GM12878 (cell line): Measurements from ENCODE around the gene FAF1. TPM values are rescaled to one million over a fixed set of nuclear protein-coding genes. Genes with fewer than 3 reads are reported as not detected.

ENCODE experiments used
- ATAC-seq: fragments of 200-7000 bp; cut with Tn5 transposase; 3 replicates; pipeline ENCODE4 v1.9.1; 2020; ENCODE audit warnings: mild to moderate bottlenecking, moderate library complexity
- BruUV-seq: library from RNA; stranded (reverse); fragments of 400-500 nt; replicated peaks from 2 replicates; lab custom pipeline; 2021; lab: Mats Ljungman, UMichigan
- CTCF ChIA-PET: fragments of 300-600 bp; sonication (Branson Sonifier 250); formaldehyde crosslinking; extraction: SDS; loops from one replicate; lab custom pipeline; 2021; ENCODE audit warnings: inconsistent platforms; lab: Yijun Ruan, JAX
- POLR2A ChIA-PET: fragments of 350-600 bp; formaldehyde crosslinking; extraction: SDS; loops from one replicate; lab custom pipeline; 2021; ENCODE audit warnings: inconsistent platforms; lab: Charles Lee
- RAD21 ChIA-PET: fragments of 300-600 bp; sonication (Branson Sonifier 250); formaldehyde crosslinking; loops from one replicate; lab custom pipeline; 2023; ENCODE audit warnings: antibody characterized with exemption; ENCODE audit not compliant: unreplicated experiment; lab: Charles Lee
- SMC1A ChIA-PET: fragments of 300-600 bp; sonication (Branson Sonifier 250); formaldehyde crosslinking; loops from one replicate; lab custom pipeline; 2023; ENCODE audit not compliant: unreplicated experiment, uncharacterized antibody; lab: Charles Lee
- DNase-seq: peaks from one replicate; pipeline ENCODE4 v3.0.0-alpha.2; 2011; ENCODE audit warnings: low read depth, low spot score
- FAIRE-seq: peaks from 3 replicates; lab custom pipeline; 2011; peaks lifted over from hg19 to GRCh38; lab: Jason Lieb, UNC
- H2AFZ ChIP-seq: 2 replicates; pipeline ENCODE4 v1.6.0; 2011; ENCODE audit warnings: low read depth, low read length, control low read depth; ENCODE audit not compliant: control insufficient read depth
- H3K27ac ChIP-seq: 2 replicates; pipeline ENCODE4 v1.5.1; 2011; ENCODE audit warnings: control low read depth; ENCODE audit not compliant: control insufficient read depth, insufficient read depth
- H3K27me3 ChIP-seq, 2 experiments: replicated peaks in 1 of 2; 2 replicates each; pipeline versions ENCODE4 v1.6.0 to v1.6.1; 2011; ENCODE audit warnings: low read length in 1 of 2; ENCODE audit not compliant: control insufficient read depth in 2 of 2, insufficient read depth in 2 of 2
- H3K36me3 ChIP-seq, 2 experiments: 2 replicates each; pipeline ENCODE4 v1.5.1; 2011; ENCODE audit warnings: low read length in 1 of 2; ENCODE audit not compliant: control insufficient read depth in 2 of 2, insufficient read depth in 2 of 2
- H3K4me1 ChIP-seq: 2 replicates; pipeline ENCODE4 v1.6.1; 2011; ENCODE audit warnings: mild to moderate bottlenecking, low read length, moderate library complexity, mixed read lengths; ENCODE audit not compliant: control insufficient read depth, insufficient read depth
- H3K4me2 ChIP-seq: 2 replicates; pipeline ENCODE4 v1.6.0; 2011; ENCODE audit warnings: control low read depth; ENCODE audit not compliant: control insufficient read depth, insufficient read depth
- H3K4me3 ChIP-seq: fragments of 200-600 bp; sonication (generic); 2 replicates; pipeline ENCODE4 v1.5.1; 2016
- H3K79me2 ChIP-seq: 2 replicates; pipeline ENCODE4 v1.6.0; 2011; ENCODE audit warnings: low read length; ENCODE audit not compliant: control insufficient read depth, insufficient read depth
- H3K9ac ChIP-seq: 2 replicates; pipeline ENCODE4 v1.8.0; 2011; ENCODE audit warnings: low read length, control low read depth, mixed read lengths; ENCODE audit not compliant: control insufficient read depth, insufficient read depth
- H3K9me3 ChIP-seq: replicated peaks from 3 replicates; pipeline ENCODE4 v1.5.1; 2011; ENCODE audit warnings: mild to moderate bottlenecking, low read length; ENCODE audit not compliant: control insufficient read depth, insufficient read depth
- H4K20me1 ChIP-seq: 2 replicates; pipeline ENCODE4 v1.6.0; 2011; ENCODE audit not compliant: control insufficient read depth, insufficient read depth
- BRCA1 ChIP-seq: IDR thresholded peaks from 2 replicates; pipeline ENCODE4 v1.6.1; 2011; ENCODE audit warnings: low read depth, low read length, improper control_type of control experiment
- CBFB ChIP-seq: IDR thresholded peaks from 2 replicates; pipeline ENCODE4 v1.6.1; 2016; ENCODE audit warnings: antibody characterized with exemption, low read depth
- CBX3 ChIP-seq: fragments of 200-600 bp; sonication (generic); IDR thresholded peaks from 2 replicates; pipeline ENCODE4 v1.6.1; 2016; ENCODE audit warnings: low read depth, borderline replicate concordance
- CTCF ChIP-seq, 3 experiments: IDR thresholded peaks in 2 of 3; conservative IDR thresholded peaks in 1 of 3; 2 replicates each; pipeline ENCODE4 v1.5.1; 2011; ENCODE audit warnings: low read depth in 3 of 3, low read length in 3 of 3, mild to moderate bottlenecking in 3 of 3, control low read depth in 2 of 3, moderate library complexity in 2 of 3, inconsistent platforms in 1 of 3, mixed read lengths in 1 of 3; ENCODE audit not compliant: control insufficient read depth in 2 of 3, insufficient read depth in 1 of 3; ENCODE audit errors: extremely low read depth in 1 of 3
- FOXM1 ChIP-seq: IDR thresholded peaks from 2 replicates; pipeline ENCODE4 v1.6.1; 2012; ENCODE audit warnings: low read depth, mild to moderate bottlenecking, inconsistent platforms, low read length, moderate library complexity
- NFXL1 ChIP-seq: fragments of 450-650 bp; IDR thresholded peaks from 2 replicates; pipeline ENCODE4 v1.6.1; 2017; ENCODE audit warnings: antibody characterized with exemption, mild to moderate bottlenecking, borderline replicate concordance
- NFYA ChIP-seq: IDR thresholded peaks from 2 replicates; pipeline ENCODE4 v1.6.1; 2011; ENCODE audit warnings: low read depth, mild to moderate bottlenecking, low read length, improper control_type of control experiment, borderline replicate concordance
- SP1 ChIP-seq: IDR thresholded peaks from one replicate; pipeline ENCODE4 v1.6.1; 2011; ENCODE audit warnings: low read depth, low read length
- SRF ChIP-seq, 2 experiments: IDR thresholded peaks; 2 replicates each; pipeline ENCODE4 v1.6.1; 2011; ENCODE audit warnings: low read depth in 2 of 2, low read length in 2 of 2, mild to moderate bottlenecking in 1 of 2, moderate library complexity in 1 of 2
- TCF7 ChIP-seq: IDR thresholded peaks from 2 replicates; pipeline ENCODE4 v1.6.1; 2014; ENCODE audit warnings: antibody characterized with exemption, borderline replicate concordance
- WGBS: methylation state at CpG from one replicate; pipeline ENCODE4 v1.1.6; 2016; ENCODE audit warnings: low lambda C conversion rate; ENCODE audit not compliant: insufficient replicate concordance, insufficient coverage; ENCODE audit errors: missing lambda C conversion rate; 5-methylcytosine and 5-hydroxymethylcytosine counted together
- in situ Hi-C: fragments of 300-500 bp; cut with MboI; formaldehyde crosslinking; loops from 9 replicates; pipeline ENCODE4 v1.14.3; 2018; ENCODE audit warnings: mixed read lengths
- intact Hi-C: fragments of 100-400 bp; cut with micrococcal nuclease; formaldehyde crosslinking; loops from one replicate; pipeline ENCODE4 v1.14.2; 2022; ENCODE audit not compliant: unreplicated experiment
- polyA plus RNA-seq, 11 experiments: library from polyadenylated mRNA; depleted of rRNA in 4 of 11; unstranded in 6 of 11; stranded (reverse) in 5 of 11; fragments of >200 nt; fragmentation: Nextera tagmentation in 4 of 11; fragmentation: Illumina TruSeq in 1 of 11; extraction: Ambion mirVana in 4 of 11; extraction: Trizol in 1 of 11; gene quantifications; 1 replicate in 1 of 11; 2 replicates in 10 of 11; pipeline versions ENCODE4 v1.2.1 to v1.2.3, GENCODE V29; 2011 to 2016; ENCODE audit warnings: inconsistent platforms in 2 of 11, missing spikeins in 2 of 11, low read depth in 1 of 11
- total RNA-seq, 4 experiments: library from RNA; depleted of rRNA in 3 of 4; stranded (reverse); fragments of >200 nt in 3 of 4; fragmentation: Illumina TruSeq in 1 of 4; extraction: Trizol in 1 of 4; gene quantifications; 2 replicates each; pipeline versions ENCODE4 v1.2.1 to v1.2.3, GENCODE V29; 2013 to 2021

The FAF1 gene
- total and polyA plus RNA-seq, 10 of the 15 experiments (the other 5 are each of a cell fraction or from before 2014, with no cell fraction given): 8.6 to 54.5 (median 23.7) TPM

- no peak for TF ChIP-seq BRCA1
- TF ChIP-seq CBX3: no peak
- TF ChIP-seq SRF (IDR thresholded peaks at IDR 0.05; ENCODE audit: low read depth in 2 of 2, low read length in 2 of 2): no peak
Measured at GRCh38 chr1:50490640-50491039, 469.4 kb downstream of the FAF1 start (continued).

- H3K36me3 ChIP-seq: peaks cover 0 to 5% of the 10 kb centered on the region in 2 experiments; a peak in 1 of 4 replicates
- no peaks in the 10 kb centered on the region for H3K9me3 ChIP-seq
- ChIA-PET POLR2A (interaction anchor here (0.5 kb wide), 1 partner anchor 69 kb away, joined by 3 read pairs; no protein-coding TSS in a partner anchor), CTCF (no interaction called here), SMC1A (interaction anchor here (1.2 to 1.3 kb wide), 2 partner anchors 8 to 39 kb away, joined by 3 to 4 read pairs; no protein-coding TSS in a partner anchor), RAD21 (no interaction called here)
- H3K27ac ChIP-seq: no peak overlapping the region
- H3K9ac ChIP-seq: no peak overlapping the region
- H4K20me1 ChIP-seq: no peaks in the 10 kb centered on the region
- DNase-seq: no peak
- FAIRE-seq: no peak
- TF ChIP-seq SRF (IDR thresholded peaks at IDR 0.05; ENCODE audit: low read depth in 2 of 2, low read length in 2 of 2): no peak
- TF ChIP-seq NFYA: no peak
- no peak for TF ChIP-seq FOXM1
- TF ChIP-seq NFXL1: no peak
- no peak for TF ChIP-seq TCF7
- no peak for TF ChIP-seq CBFB
- no peak for TF ChIP-seq CTCF (IDR thresholded peaks at IDR 0.05 in 2 of 3, conservative IDR thresholded peaks at IDR 0.05 in 1 of 3; ENCODE audit: control insufficient read depth in 2 of 3, extremely low read depth in 1 of 3, insufficient read depth in 1 of 3, low read depth in 3 of 3, low read length in 3 of 3)
- TF ChIP-seq SP1: no peak
- no peak overlapping the region for H2AFZ ChIP-seq
- in situ Hi-C loops (no loop called here), intact Hi-C loops (no loop called here)
- no peak overlapping the region for H3K4me3 ChIP-seq
- no peaks in the 10 kb centered on the region for H3K79me2 ChIP-seq
- ATAC-seq: no peak
- H3K4me1 ChIP-seq: no peaks in the 10 kb centered on the region
- no TSS peak for BruUV-seq
- H3K4me2 ChIP-seq: no peak overlapping the region
- no peaks in the 10 kb centered on the region for H3K27me3 ChIP-seq
- 29% methylated on average over 1 of the region's 1 CpG for WGBS
Measured at GRCh38 chr1:50488876-50489275, 471.2 kb downstream of the FAF1 start.
